ENCODE data around the gene ST8SIA1.
"Not testable (repeated sequence)": the region's sequence is repeated elsewhere in the genome, so short reads cannot be mapped to it uniquely, and the experiment has no call there.

Gene ST8SIA1

DNA sequence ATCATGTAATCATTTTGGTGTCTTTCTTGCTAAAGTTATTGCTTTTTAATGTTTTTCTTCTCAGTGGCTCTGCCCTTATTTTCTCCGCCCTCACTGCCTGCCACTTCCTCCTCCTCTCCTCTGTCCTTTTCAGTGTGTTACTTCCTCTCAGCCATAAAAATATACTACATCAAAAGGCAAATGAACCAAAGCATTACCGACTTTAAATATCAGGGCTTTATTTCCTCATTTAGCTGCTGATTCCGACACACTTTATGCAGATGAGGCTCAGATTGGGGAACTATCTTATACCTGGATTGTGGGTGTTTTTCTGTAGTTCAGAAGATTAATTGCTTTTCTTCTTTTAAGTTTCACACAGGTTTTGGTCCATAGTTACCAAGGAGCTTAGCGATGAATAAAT, 170.4 kb downstream of the ST8SIA1 start:
- DNase-seq (ENCODE audit: low spot score), result no peak

DNA sequence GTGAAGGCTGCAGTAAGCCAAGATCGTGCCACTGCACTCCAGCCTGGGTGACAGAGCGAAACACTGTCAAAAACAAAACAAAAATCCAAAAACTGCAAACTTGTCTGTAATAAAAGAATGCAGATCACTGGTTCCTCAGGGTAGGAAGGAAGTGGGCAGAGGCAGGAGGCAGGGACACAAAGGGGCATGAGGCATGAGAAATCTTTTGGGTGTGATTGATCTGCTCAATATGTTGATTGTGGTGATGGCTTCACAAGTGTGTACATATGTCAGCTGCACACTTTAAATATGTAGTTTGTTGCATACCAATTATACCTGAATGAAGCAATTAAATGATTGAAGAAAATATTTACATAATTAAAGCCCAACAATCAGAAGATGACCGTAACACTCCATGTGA, 170.9 kb downstream of the ST8SIA1 start:
- no peak for DNase-seq (ENCODE audit: low spot score)

DNA sequence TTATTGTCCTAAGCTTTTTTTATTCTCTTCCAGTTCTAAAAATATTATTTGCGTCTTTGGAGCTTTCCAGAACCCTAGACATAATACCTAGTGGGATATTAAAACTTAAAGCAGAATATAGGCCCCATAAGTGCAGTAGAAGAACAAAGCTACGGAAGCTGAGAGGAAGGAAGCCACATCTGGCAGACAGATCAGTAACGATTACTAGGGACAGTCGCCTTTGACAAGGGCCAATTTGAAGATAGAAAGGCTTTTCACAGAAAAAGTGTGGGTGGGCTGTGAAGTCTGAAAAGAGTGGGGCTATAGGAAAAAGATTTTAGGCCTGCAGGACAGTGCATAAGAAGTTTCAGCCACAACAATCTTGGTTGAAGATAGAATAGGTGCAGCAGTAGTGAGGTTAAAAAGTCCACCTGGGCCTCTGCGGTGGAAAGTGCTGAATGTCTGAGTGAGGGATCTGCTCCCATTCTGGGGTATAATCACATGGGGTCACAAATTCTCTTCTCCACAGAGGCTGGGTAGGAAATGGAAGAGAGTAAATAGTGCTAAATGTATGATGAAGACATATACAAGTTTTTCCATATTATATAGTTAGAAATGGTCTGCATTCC, 174.0 kb downstream of the ST8SIA1 start:
- no peak for DNase-seq (ENCODE audit: low spot score)

DNA sequence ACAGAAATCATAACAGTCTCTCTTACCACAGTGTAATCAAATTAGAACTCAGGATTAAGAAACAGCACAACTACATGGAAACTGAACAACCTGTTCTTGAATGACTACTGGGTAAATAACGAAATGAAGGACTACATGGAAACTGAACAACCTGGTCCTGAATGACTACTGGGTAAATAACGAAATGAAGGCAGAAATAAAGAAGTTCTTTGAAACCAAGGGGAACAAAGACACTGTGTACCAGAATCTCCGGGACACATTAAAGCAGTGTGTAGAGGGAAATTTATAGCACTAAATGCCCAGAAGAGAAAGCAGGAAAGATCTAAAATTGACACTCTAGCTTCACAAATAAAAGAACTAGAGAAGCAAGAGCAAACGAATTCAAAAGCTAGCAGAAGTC, 185.2 kb downstream of the ST8SIA1 start:
- not testable (repeated sequence) for DNase-seq (ENCODE audit: low spot score)

DNA sequence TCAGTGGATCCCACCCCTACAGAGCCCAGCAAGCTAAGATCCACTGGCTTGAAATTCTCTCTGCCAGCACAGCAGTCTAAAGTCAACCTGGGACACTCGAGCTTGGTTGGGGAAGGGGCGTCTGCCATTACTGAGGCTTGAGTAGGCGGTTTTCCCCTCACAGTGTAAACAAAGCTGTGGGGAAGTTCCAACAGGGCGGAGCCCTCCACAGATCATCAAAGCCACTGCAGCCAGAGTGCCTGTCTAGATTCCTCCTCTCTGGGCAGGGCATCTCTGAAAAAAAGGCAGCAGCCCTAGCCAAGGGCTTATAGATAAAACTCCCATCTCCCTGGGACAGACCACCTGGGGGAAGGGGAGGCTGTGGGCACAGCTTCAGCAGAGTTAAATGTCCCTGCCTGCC, 187.8 kb downstream of the ST8SIA1 start:
- DNase-seq (ENCODE audit: low spot score), result not testable (repeated sequence)
